Esophagus muscularis mucosa (tissue), 4 donors: Measurements from ENCODE around the gene PLCG2. TPM values are rescaled to one million over a fixed set of nuclear protein-coding genes. Genes with fewer than 3 reads are reported as not detected.

ENCODE experiments used
- DNase-seq: peaks from one replicate; pipeline ENCODE4 v3.0.0-alpha.2; 2017; ENCODE audit errors: extremely low spot score
- H3K27ac ChIP-seq, 4 donors: fragments of 200-600 bp; sonication (generic); replicated peaks in 1 of 4; 1 replicate in 3 of 4; 2 replicates in 1 of 4; pipeline ENCODE4 v1.5.1; 2016 to 2019; ENCODE audit warnings: mild to moderate bottlenecking in 1 of 4
- H3K27me3 ChIP-seq, 4 donors: fragments of 200-600 bp; sonication (generic); one replicate each; pipeline versions ENCODE4 v1.5.1 to v1.6.0; 2016 to 2019
- H3K36me3 ChIP-seq, 4 donors: fragments of 200-600 bp; sonication (generic); one replicate each; pipeline ENCODE4 v1.5.1; 2016 to 2019
- H3K4me1 ChIP-seq, 4 donors: fragments of 200-600 bp; sonication (generic); one replicate each; pipeline ENCODE4 v1.5.1; 2016 to 2019
- H3K4me3 ChIP-seq, 4 donors: fragments of 200-600 bp; sonication (generic); 1 replicate in 2 of 4; 2 replicates in 2 of 4; pipeline ENCODE4 v1.5.1; 2016 to 2019; ENCODE audit warnings: mild to moderate bottlenecking in 4 of 4, moderate library complexity in 1 of 4
- H3K9me3 ChIP-seq, 4 donors: fragments of 200-600 bp; sonication (generic); 1 replicate in 3 of 4; 2 replicates in 1 of 4; pipeline ENCODE4 v1.5.1; 2016 to 2019
- EP300 ChIP-seq: sonication (generic); formaldehyde crosslinking; IDR thresholded peaks from one replicate; pipeline ENCODE4 v1.6.1; 2017; ENCODE audit warnings: antibody characterized with exemption
- POLR2A ChIP-seq: fragments of 450-650 bp; IDR thresholded peaks from one replicate; pipeline ENCODE4 v1.6.1; 2017; ENCODE audit warnings: antibody characterized with exemption, moderate library complexity, mild to moderate bottlenecking, low read depth
- POLR2AphosphoS5 ChIP-seq, 2 donors: sonication (generic); formaldehyde crosslinking; IDR thresholded peaks; one replicate each; pipeline ENCODE4 v1.6.1; 2017; ENCODE audit warnings: antibody characterized with exemption in 2 of 2
- WGBS: methylation state at CpG from one replicate; pipeline ENCODE4 v1.1.5; 2018; 5-methylcytosine and 5-hydroxymethylcytosine counted together
- intact Hi-C: fragments of 100-400 bp; cut with DNase I; formaldehyde crosslinking; loops from one replicate; pipeline ENCODE4 v1.15.1; 2023
- total RNA-seq, 4 donors: library from RNA; depleted of rRNA; stranded (reverse); fragments of >200 nt; gene quantifications; one replicate each; pipeline versions ENCODE4 v1.1.0 to v1.2.1, GENCODE V29; 2016
- TF ChIP-seq, protein P1 (sequence below), 3 experiments: fragments of 200-600 bp in 2 of 3; fragments of 450-650 bp in 1 of 3; sonication (generic) in 2 of 3; IDR thresholded peaks; one replicate each; pipeline ENCODE4 v1.5.1; 2017 to 2019; ENCODE audit warnings: antibody characterized with exemption in 3 of 3, mild to moderate bottlenecking in 2 of 3, moderate library complexity in 1 of 3

PLCG2 gene
- total RNA-seq, 4 donors from 2014 or later = 7.1 to 11.3 (median 9.9) TPM

DNA sequence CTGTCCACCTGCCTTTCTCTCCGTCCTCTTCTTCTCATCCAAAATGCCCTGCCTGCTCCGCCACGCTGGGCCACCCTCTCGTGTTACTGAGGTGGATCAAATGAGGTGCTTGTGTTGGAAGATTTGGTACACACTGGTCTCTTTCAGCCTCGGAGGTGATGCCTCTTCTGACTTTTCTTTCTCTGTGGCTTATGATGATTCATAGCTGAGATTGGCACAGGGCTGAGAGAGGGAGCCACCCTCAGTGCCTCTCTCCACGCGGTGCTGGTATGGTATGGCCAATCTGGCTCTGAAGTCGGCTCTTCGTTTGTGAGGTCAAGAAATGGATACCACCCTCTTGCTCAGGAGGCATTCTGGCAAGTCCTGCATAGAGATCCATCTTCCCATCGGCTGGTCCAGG is 82.4 kb downstream of the PLCG2 start:
- no peaks in the 10 kb centered on the region for H3K9me3 ChIP-seq
- WGBS = 72% methylated on average over 10 of the region's 10 CpGs
- peaks cover 0 to 58% (median 0%) of the 10 kb centered on the region in 4 donors for H3K27me3 ChIP-seq
- intact Hi-C loops = no loop called here
- no peak for DNase-seq
- peak overlapping the region; percentile 16 to 63 (median 54) for H3K27ac ChIP-seq
- H3K36me3 ChIP-seq = peaks cover 0 to 3% (median 0%) of the 10 kb centered on the region in 4 donors
- no peak overlapping the region for H3K4me3 ChIP-seq
- peaks cover 0 to 12% (median 8%) of the 10 kb centered on the region in 4 donors for H3K4me1 ChIP-seq
- TF ChIP-seq POLR2AphosphoS5 (IDR thresholded peaks at IDR 0.05) (no peak), POLR2A (no peak), EP300 (no peak)
- TF ChIP-seq, protein P1, sequence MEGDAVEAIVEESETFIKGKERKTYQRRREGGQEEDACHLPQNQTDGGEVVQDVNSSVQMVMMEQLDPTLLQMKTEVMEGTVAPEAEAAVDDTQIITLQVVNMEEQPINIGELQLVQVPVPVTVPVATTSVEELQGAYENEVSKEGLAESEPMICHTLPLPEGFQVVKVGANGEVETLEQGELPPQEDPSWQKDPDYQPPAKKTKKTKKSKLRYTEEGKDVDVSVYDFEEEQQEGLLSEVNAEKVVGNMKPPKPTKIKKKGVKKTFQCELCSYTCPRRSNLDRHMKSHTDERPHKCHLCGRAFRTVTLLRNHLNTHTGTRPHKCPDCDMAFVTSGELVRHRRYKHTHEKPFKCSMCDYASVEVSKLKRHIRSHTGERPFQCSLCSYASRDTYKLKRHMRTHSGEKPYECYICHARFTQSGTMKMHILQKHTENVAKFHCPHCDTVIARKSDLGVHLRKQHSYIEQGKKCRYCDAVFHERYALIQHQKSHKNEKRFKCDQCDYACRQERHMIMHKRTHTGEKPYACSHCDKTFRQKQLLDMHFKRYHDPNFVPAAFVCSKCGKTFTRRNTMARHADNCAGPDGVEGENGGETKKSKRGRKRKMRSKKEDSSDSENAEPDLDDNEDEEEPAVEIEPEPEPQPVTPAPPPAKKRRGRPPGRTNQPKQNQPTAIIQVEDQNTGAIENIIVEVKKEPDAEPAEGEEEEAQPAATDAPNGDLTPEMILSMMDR (IDR thresholded peaks at IDR 0.05) = no peak

DNA sequence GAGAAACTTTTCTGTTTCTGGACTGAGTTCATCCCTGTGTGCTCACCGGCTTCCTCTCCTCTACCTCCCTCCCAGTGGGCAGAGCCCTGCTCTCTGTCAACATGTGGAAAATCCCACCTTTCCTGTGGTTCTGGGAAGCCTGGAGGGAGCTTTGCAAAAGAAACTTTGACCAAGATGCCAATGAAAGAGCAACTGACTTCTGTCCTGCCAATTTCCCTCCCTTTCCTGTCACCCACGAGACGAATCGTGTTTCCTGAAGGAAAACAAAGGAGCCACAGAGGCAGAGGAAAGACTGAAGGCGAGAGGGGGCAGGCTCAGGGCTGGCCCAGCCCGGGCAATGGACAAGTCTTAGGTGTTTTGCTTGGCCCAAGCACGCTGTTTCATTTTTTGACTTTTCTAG is 82.8 kb downstream of the PLCG2 start:
- intact Hi-C loops = no loop called here
- Histone ChIP-seq H3K9me3 (no peaks in the 10 kb centered on the region), H3K4me3 (no peak overlapping the region), H3K27me3 (peaks cover 0 to 62% (median 0%) of the 10 kb centered on the region in 4 donors), H3K36me3 (peaks cover 0 to 3% (median 0%) of the 10 kb centered on the region in 4 donors), H3K27ac (peak overlapping the region; percentile 16 to 63 (median 54)), H3K4me1 (peaks cover 0 to 16% (median 10%) of the 10 kb centered on the region in 4 donors)
- 43% methylated on average over 6 of the region's 7 CpGs for WGBS
- no peak for DNase-seq
- TF ChIP-seq POLR2AphosphoS5 (IDR thresholded peaks at IDR 0.05) = peak; percentile 22 to 33
- TF ChIP-seq, protein P1 (IDR thresholded peaks at IDR 0.05) = no peak

DNA sequence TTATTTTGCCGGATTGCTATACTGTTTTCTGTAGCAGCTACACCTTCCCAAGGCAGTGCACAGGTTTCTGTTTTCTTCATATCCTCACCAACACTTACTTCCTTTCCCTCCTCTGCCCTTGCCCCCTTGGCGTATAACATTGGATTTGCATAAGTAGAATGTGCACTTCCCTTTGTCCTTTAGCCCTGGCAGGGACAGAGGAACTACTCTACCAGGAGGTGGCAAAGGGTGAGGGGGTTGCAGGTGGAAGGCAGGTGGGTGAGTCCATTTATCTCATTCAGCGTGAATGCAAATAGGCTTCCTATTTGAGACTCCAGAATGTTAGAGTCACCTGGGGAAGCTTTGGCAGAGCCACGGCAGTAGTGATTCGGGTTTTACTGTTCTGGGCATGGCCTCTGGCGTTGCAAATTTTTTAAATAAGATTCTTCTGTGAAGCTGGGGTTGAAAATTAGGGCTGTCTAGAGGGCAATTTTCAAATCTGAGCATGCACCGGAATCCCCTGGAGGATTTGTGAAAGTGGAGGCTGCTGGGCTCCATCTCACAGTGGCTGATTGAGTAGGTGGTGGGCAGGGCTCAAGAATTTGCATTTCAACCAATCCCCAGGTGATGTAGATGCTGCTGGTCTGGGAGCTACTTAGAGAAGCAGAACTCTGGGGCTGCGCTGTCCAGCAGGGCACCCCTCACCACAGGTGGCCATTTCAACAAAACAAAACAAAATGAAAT is 84.7 kb downstream of the PLCG2 start:
- peaks cover 4 to 21% (median 10%) of the 10 kb centered on the region in 4 donors for H3K4me1 ChIP-seq
- 48% methylated on average over 8 of the region's 8 CpGs for WGBS
- TF ChIP-seq POLR2AphosphoS5 (IDR thresholded peaks at IDR 0.05) = no peak
- no peak for TF ChIP-seq EP300
- no peak for TF ChIP-seq POLR2A
- TF ChIP-seq, protein P1 (IDR thresholded peaks at IDR 0.05) = no peak
- DNase-seq = no peak
- no peak overlapping the region for H3K27ac ChIP-seq
- intact Hi-C loops = no loop called here
- H3K4me3 ChIP-seq = no peak overlapping the region
- no peaks in the 10 kb centered on the region for H3K9me3 ChIP-seq
- H3K27me3 ChIP-seq = peaks cover 0 to 63% (median 0%) of the 10 kb centered on the region in 4 donors
- H3K36me3 ChIP-seq = peaks cover 0 to 3% (median 0%) of the 10 kb centered on the region in 4 donors

DNA sequence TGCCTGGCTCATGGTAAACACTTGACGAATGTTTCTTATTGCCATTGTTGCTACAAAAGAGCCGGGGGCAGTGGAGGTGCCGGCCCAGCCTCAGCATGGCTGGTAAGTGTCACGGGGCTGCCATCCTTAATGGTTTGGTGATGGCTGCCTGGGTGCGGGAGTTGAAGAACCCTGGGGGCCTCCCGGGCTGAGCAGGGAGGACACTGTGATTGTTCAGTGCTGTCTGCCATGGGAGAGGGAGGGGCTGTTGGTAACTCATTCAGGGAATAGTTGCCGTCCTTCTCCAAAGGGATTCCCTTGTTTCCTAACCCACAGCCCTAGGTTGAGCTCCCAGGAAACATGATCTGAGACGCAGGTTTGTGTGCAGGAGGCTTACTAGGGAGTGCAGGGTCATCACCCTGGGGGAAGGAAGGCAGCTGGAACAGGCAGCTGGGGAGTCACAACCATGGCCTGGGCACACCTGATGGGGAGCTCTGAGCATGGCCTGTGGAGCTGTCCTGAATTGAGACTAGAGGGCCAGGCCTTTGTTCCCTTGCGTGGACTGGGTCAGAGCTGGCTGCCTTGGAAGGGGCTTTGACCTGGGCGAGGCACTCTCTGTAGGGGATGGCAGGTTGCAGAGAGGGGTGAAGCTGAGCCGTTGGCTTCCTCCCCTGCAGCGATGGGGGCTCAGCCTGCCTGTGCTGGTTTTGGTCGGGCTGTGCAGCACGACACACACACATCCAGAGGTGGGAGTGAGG is 85.7 kb downstream of the PLCG2 start:
- TF ChIP-seq EP300 (no peak), POLR2AphosphoS5 (IDR thresholded peaks at IDR 0.05) (no peak), POLR2A (no peak)
- TF ChIP-seq, protein P1 (IDR thresholded peaks at IDR 0.05) = no peak
- Histone ChIP-seq H3K4me1 (peaks cover 4 to 21% (median 10%) of the 10 kb centered on the region in 4 donors), H3K27me3 (peaks cover 0 to 59% (median 0%) of the 10 kb centered on the region in 4 donors), H3K36me3 (no peaks in the 10 kb centered on the region), H3K9me3 (no peaks in the 10 kb centered on the region), H3K27ac (peak overlapping the region in 1 of 4 donors; percentile 70), H3K4me3 (no peak overlapping the region)
- WGBS = 56% methylated on average over 12 of the region's 14 CpGs
- intact Hi-C loops = no loop called here
- no peak for DNase-seq
